Activated T-helper 17 cell treated with anti-CD3 and anti-CD28 coated beads, Interleukin-2, amount 50 U/mL, for 72 hours (primary cell): ENCODE data around the gene GALNT2. TPM values are rescaled to one million over a fixed set of nuclear protein-coding genes. Genes with fewer than 3 reads are reported as not detected.
A peak's percentile ranks its signal among the peaks of the same experiment; 100 is the strongest.

Source experiments
- ATAC-seq: fragments of 150-1000 bp; cut with Tn5 transposase; replicated peaks from 2 replicates; pipeline ENCODE4 v1.10.0; 2021; ENCODE audit warnings: mild to moderate bottlenecking, moderate library complexity
- H3K27ac Mint-ChIP-seq: one replicate; pipeline ENCODE4 v1.8.0; 2022; ENCODE audit warnings: mixed read lengths
- H3K27me3 Mint-ChIP-seq: one replicate; pipeline ENCODE4 v1.8.0; 2022; ENCODE audit warnings: mixed read lengths
- H3K36me3 Mint-ChIP-seq: one replicate; pipeline ENCODE4 v1.8.0; 2022; ENCODE audit warnings: low read depth, mild to moderate bottlenecking, mixed read lengths
- H3K4me1 Mint-ChIP-seq: one replicate; pipeline ENCODE4 v1.8.0; 2022; ENCODE audit warnings: mixed read lengths
- H3K4me3 Mint-ChIP-seq: one replicate; pipeline ENCODE4 v1.8.0; 2022; ENCODE audit warnings: mild to moderate bottlenecking, mixed read lengths
- H3K9me3 Mint-ChIP-seq: one replicate; pipeline ENCODE4 v1.8.0; 2022; ENCODE audit warnings: mixed read lengths
- total RNA-seq, 2 donors: library from RNA; stranded (reverse); gene quantifications; one replicate each; pipeline ENCODE4 v1.2.3, GENCODE V29; 2022

GALNT2 gene
- total RNA-seq, 2 donors from 2014 or later, result 49.7 to 53.6 TPM

DNA sequence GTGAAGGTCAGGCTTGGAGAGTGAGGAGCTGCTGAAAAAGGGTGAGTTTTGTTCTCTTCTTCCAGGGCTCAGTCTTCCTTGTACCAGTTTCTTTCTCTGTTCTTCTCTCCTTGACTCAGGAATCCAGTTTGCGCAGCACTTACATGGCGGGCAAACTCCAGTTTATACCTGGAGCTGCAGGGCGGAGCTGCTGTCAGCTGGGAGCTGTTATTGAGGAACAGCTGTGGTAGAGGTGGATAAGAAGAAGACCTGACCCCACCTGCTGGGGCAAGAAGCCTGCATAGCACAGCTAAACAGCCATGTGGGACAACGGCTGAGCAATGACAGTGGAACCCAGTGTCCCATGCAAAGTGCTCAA is 46.2 kb downstream of the GALNT2 start:
- Mint-ChIP-seq H3K9me3 (no peaks in the 10 kb centered on the region), H3K27me3 (no peaks in the 10 kb centered on the region), H3K27ac (no peak overlapping the region), H3K36me3 (peaks cover 42% of the 10 kb centered on the region), H3K4me1 (peaks cover 39% of the 10 kb centered on the region), H3K4me3 (no peak overlapping the region)
- no peak for ATAC-seq

DNA sequence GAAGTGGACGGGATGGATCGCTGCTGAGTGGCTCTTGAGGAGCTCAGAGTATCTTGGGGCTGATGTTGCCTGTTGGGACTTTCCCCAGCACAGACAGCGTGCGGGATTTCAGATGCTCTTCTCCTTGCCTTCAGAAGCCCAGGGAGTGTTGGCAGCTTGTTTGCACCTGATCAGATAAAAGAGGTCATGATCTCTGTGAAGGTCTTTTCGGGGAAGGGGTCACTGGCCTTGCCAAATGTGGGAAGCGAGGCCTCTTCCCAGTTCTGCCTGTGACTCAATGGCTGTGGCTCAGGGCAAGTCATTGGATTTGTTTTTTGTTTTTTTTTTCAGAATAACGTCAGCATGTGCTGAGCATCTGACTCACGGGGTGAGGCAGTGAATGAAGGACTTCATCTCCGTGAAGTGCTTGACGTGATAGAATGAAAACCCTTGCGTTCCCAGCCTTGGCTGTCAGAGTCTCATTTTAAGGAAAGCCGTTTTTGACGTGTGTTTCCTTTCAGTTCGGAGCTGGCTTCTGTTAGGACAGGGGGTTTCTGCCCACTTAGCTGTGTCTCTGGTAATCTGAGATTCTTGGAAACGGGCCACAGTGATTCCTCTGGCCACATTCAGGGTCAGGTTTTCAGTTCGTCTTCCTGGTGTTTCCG is 46.7 kb downstream of the GALNT2 start:
- H3K4me3 Mint-ChIP-seq, result no peak overlapping the region
- no peaks in the 10 kb centered on the region for H3K27me3 Mint-ChIP-seq
- H3K27ac Mint-ChIP-seq, result no peak overlapping the region
- no peak for ATAC-seq
- H3K36me3 Mint-ChIP-seq, result peaks cover 42% of the 10 kb centered on the region
- H3K4me1 Mint-ChIP-seq, result peaks cover 37% of the 10 kb centered on the region
- no peaks in the 10 kb centered on the region for H3K9me3 Mint-ChIP-seq

DNA sequence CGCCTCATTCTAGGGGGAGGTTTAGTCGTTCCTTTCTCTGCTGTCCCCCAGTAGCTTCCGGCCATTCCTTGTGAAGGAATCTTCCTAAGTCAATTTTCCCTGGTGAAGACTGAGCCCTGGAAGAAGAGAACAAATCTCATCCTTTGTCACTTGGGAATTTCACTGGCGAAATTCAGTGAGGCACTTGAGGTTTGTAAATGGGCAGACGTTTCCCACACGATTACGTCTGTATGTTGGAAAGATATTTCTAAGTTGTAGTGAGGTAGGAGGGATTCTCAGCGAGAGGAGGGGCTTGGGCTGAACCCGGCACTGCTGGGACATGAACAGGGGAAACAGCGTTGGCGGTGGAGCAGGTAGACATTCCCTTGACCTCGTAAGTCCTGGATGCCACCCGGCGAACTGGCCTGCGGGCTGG is 47.2 kb downstream of the GALNT2 start:
- no peak for ATAC-seq
- peaks cover 42% of the 10 kb centered on the region for H3K36me3 Mint-ChIP-seq
- H3K9me3 Mint-ChIP-seq, result no peaks in the 10 kb centered on the region
- peaks cover 35% of the 10 kb centered on the region for H3K4me1 Mint-ChIP-seq
- no peak overlapping the region for H3K4me3 Mint-ChIP-seq
- H3K27me3 Mint-ChIP-seq, result no peaks in the 10 kb centered on the region
- H3K27ac Mint-ChIP-seq, result no peak overlapping the region

DNA sequence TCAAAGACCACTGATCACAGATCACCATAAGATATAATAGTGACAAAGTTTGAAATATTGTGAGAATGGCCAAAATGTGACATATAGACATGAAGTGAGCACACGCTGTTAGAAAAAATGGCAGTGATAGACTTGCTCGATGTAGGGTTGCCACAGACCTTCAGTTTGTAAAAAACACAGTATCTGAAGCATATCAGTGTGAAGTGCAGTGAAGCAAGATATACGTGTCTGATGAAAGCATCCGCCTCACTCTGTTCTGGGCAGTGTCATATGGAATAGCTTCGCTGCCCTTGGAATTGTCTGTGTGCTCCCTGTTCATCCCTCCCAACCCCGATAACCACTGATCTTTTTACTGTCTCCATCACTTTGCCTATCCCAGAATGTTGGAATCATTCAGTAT is 50.7 kb downstream of the GALNT2 start:
- Mint-ChIP-seq H3K9me3 (no peaks in the 10 kb centered on the region), H3K4me1 (peaks cover 39% of the 10 kb centered on the region), H3K27me3 (no peaks in the 10 kb centered on the region), H3K36me3 (peaks cover 49% of the 10 kb centered on the region), H3K27ac (no peak overlapping the region), H3K4me3 (no peak overlapping the region)
- no peak for ATAC-seq

DNA sequence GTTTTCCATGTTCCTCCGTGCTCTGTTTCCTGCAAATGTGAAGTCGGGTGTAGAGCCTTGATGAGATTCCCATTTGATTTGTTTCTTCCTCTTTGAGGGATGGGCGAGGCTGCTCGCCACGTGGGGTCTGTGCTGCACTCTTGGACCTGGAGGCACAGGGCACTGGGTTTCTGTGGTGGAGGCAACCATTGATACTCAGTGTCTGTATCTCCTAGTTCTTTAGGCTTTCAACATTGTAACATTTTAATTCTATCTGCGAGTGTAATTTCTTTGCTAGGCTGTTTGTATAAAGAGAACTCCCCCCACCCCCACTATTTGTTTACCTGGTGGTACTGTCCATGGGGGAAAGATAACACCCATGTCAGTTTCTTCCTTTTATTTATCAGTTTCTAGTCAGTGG is 52.3 kb downstream of the GALNT2 start:
- Mint-ChIP-seq H3K27ac (no peak overlapping the region), H3K9me3 (no peaks in the 10 kb centered on the region), H3K36me3 (peaks cover 35% of the 10 kb centered on the region), H3K4me1 (peaks cover 36% of the 10 kb centered on the region), H3K27me3 (no peaks in the 10 kb centered on the region), H3K4me3 (no peak overlapping the region)
- ATAC-seq, result no peak

DNA sequence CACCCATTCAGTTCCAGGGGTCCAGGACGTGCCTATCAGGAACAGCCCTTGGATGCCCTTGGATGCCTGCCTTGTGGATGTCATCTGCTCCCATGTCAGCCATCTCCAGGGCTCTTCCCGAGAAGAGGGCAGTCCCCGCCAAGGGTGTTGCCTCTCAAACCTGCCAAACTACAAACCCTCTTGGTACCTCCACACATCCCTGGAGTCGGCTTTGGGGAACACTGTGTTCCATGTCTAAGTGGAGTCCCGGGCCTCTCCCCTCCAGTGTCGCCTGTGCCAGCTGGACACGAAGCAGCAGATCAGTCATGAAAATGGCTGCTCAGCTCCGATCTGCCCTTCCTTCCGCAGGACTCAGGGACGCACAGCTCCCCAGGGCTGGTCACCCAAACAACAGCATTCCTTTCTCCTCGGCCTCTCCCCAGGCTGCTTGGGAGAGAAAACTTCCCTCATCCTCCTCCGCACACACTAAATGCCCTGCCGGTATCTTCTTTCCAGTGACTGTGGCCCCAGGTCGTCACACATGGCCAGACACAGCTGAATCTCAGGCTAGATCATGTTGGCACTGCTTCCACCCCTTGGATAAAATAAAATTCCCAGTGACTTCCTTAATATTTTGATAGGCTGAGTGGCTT is 53.4 kb downstream of the GALNT2 start:
- Mint-ChIP-seq H3K36me3 (peaks cover 25% of the 10 kb centered on the region), H3K4me3 (no peak overlapping the region), H3K4me1 (peaks cover 40% of the 10 kb centered on the region), H3K27me3 (no peaks in the 10 kb centered on the region), H3K9me3 (no peaks in the 10 kb centered on the region), H3K27ac (no peak overlapping the region)
- ATAC-seq, result no peak

DNA sequence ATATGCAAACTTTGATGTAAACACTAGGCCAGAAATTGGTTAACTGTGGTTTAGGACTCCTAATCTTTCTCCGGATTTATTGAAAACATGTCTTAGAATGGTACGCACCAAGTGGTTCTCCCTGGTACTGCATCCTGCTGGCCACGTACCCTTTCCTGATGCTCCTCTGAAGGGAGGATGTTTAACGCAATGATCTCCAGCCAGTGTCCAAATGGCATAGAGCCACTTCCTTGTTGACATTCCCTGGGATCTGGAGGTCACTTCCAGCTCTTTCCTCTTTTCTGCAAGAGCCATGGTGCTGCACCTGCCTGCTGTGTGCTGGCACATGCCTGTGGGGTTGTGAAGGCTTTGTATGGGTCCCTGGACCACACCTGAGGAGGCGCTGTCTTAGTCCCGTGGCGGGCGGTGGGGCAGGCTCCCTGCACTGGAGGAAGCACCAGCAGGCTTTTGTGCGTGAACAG is 53.9 kb downstream of the GALNT2 start:
- Mint-ChIP-seq H3K4me3 (no peak overlapping the region), H3K27ac (no peak overlapping the region), H3K36me3 (peaks cover 21% of the 10 kb centered on the region), H3K9me3 (no peaks in the 10 kb centered on the region), H3K4me1 (peaks cover 42% of the 10 kb centered on the region), H3K27me3 (no peaks in the 10 kb centered on the region)
- ATAC-seq, result no peak

DNA sequence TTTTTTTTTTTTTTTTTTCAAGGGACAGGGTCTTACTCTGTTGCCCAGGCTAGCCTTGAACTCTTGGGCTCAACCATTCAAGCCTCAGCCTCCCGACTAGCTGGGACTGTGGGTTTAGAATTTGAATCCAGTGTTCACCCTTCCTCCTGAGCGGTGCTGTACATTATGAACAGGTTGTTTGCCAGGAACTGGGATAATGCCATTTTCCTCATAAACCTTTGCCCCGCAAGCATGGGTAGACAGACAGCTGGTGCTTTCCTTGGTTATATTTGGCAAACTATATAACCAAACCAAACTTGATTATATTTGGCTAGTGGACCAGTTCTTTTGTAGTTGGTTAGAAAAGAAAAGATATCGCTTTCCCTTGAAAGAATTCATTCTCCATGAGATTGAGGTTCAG is 54.9 kb downstream of the GALNT2 start:
- Mint-ChIP-seq H3K4me3 (no peak overlapping the region), H3K4me1 (peaks cover 47% of the 10 kb centered on the region), H3K27ac (no peak overlapping the region), H3K27me3 (no peaks in the 10 kb centered on the region), H3K36me3 (peaks cover 13% of the 10 kb centered on the region), H3K9me3 (no peaks in the 10 kb centered on the region)
- no peak for ATAC-seq

DNA sequence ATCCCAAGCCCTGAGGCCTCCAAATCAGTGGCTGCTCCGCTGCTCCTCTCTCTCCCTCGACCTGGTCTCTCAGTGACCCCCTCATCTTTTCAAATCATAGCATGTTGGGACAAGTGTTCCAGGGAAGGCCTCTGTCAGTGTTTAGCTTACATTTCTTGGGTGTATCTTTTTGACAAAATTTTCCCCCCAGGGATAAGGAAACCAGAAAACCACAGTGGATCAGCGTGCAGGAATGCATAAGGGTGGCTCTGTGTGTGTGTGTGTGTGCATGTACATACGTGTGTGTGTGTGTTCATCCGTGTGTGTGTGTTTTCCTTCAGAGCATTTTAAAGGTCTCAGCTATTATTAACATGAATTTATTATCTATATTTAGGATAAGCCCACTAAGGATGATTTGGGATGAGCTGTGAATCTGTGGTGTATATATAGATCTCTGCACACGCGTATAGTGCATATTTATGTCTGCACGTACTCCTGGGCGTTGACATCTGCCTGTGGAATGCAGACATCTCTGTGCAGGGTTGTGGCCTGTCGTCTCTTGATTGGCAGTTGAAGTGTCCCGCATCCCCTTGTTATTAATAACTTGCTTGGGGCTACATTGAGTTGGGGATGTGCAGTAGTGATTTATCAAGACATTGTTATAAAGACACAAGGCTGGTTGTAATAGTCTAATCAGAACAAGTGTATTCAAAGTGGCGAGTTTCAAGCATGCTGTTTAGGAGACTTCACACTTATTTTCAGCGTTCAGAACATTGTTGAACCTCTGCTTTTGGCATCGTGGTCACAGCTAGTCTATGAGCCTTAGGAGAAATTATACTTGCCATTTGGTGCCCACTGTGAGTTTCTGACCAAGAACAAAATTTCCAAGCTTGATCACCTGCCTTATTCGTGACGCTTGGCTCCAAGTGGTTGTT is 55.6 kb downstream of the GALNT2 start:
- Mint-ChIP-seq H3K4me3 (no peak overlapping the region), H3K36me3 (peaks cover 13% of the 10 kb centered on the region), H3K4me1 (peaks cover 46% of the 10 kb centered on the region), H3K27me3 (no peaks in the 10 kb centered on the region), H3K9me3 (no peaks in the 10 kb centered on the region), H3K27ac (no peak overlapping the region)
- ATAC-seq, result no peak

DNA sequence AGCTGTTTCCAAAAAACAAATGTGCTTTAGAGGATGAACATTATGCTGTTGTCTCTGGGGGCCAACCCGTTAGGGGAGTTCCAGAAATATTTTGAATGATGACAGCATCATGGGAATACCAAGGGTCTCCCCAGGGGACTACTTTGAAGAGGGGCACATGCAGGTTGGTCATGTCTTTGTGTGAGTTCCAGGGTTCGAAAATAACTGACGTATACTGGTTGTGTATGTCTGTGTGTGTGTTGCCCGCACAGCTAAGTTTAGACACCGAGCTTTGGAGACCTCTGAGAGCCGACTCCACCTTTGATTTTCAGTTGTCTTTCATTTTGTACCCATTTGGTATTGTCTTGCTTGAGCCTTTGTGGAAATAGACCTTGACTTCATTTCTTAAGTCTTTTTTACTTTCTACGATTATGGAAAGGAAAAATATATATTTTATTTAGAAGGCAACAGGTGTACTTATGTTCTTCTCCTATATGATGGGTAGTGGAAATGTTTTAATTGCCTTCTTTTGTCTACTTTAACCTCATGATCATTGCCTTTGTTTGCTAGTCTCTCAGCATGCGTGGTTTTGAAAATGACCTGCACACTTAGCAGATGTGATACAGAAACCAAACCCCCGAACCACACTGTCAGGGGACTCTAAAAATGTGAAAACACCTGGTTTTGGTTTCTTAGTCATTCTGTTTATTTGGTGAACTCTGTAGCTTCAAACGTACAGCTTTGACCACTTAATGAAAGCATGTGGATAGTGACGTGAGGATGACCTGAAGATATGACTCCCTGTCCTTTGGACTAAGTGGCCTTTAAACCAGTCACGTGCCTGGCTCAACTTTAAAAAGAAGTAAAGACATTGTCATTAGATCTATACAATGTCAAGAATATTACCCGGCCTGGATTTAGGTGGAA is 56.5 kb downstream of the GALNT2 start:
- ATAC-seq, result peak; percentile 83
- peak overlapping the region; percentile 54 for H3K4me3 Mint-ChIP-seq
- H3K27ac Mint-ChIP-seq, result peak overlapping the region; percentile 25
- H3K27me3 Mint-ChIP-seq, result no peaks in the 10 kb centered on the region
- H3K4me1 Mint-ChIP-seq, result peaks cover 46% of the 10 kb centered on the region
- H3K9me3 Mint-ChIP-seq, result no peaks in the 10 kb centered on the region
- H3K36me3 Mint-ChIP-seq, result peaks cover 13% of the 10 kb centered on the region

DNA sequence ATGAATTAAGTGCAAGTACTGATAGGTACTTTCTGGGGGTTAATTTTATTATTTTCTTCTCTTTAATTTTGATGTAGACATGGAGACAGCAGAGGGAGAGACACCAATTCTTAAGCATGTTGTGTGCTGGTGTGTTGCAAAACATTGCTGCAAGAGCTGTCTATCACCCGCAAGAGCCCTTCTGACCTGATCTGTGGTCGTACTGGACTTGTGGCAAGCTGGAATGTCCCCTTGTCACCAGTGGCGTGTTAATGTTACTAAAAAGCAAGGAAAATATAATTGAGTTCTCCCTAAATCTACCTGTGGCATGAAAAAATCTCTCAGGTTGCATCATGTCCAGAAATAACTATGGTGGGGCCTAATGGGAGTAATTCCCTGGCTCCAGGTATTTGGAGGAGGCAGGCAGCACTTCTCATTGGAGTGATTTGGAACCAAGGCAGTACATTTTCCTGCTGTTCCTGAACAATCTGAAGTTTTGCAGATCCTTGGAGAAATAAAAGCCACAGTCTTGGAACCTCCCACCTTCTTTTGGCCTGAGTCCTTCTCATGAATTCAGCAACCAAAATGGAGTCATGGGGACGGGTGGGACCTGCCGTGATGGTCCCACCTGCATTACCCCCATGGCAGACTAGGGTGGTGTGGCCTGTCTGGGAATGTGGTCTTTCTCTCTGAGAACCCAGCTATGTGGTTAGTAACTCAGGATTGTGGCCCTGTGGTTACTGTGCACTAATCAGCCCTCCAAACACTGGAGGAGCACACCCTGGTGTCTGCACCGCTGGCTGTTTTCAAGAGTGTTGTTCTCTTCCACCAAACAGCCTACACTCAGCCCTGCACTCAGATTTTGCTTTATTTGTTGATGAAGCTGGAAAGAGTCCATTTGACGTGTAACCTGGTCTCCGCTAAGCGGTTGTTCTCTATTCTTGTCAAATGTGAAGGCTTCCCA is 57.4 kb downstream of the GALNT2 start:
- Mint-ChIP-seq H3K27me3 (no peaks in the 10 kb centered on the region), H3K36me3 (peaks cover 14% of the 10 kb centered on the region), H3K9me3 (no peaks in the 10 kb centered on the region), H3K4me3 (peak overlapping the region; percentile 58), H3K27ac (peak overlapping the region; percentile 25), H3K4me1 (peaks cover 46% of the 10 kb centered on the region)
- no peak for ATAC-seq

DNA sequence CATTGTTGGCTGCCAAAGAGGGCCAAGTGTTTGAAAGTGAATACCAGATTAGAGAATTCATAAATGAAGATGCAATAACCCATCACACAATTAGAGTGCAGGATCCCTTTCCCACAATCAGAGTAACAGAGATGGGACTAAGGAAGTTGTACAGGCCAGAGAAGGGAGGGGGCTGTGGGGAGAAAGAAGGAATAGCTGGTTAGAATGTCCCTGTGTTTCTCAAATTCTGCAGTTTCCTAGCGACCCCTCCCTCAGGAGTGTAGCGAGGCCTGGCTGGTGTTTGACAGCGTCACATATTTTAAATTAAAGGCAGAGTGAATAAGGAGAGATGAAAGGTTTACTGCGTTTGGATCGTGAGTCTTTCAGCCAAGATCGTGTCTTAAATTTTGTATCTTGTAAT is 58.1 kb downstream of the GALNT2 start:
- Mint-ChIP-seq H3K4me1 (peaks cover 46% of the 10 kb centered on the region), H3K27ac (no peak overlapping the region)

More for the DNA sequence above, 58.1 kb downstream of the GALNT2 start:
- Mint-ChIP-seq H3K36me3 (peaks cover 21% of the 10 kb centered on the region), H3K9me3 (no peaks in the 10 kb centered on the region), H3K4me3 (peak overlapping the region; percentile 58), H3K27me3 (no peaks in the 10 kb centered on the region)
- no peak for ATAC-seq
